ENCODE data around the gene PPL.
"Not testable (repeated sequence)": the region's sequence is repeated elsewhere in the genome, so short reads cannot be mapped to it uniquely, and the experiment has no call there.

The PPL gene

GRCh38 chr16:4933871-4934395 is 3.0 kb downstream of the PPL start:
- no peak for DNase-seq (ENCODE audit: low read depth, low spot score)

- no peak for DNase-seq (ENCODE audit: low read depth, low spot score)
These were observed 3.5 kb downstream of the PPL start for GRCh38 chr16:4933433-4933832.

GRCh38 chr16:4931381-4931780 is 5.6 kb downstream of the PPL start:
- DNase-seq (ENCODE audit: low read depth, low spot score): no peak

GRCh38 chr16:4929619-4930018 is 7.3 kb downstream of the PPL start:
- not testable (repeated sequence) for DNase-seq (ENCODE audit: low read depth, low spot score)

- no peak for DNase-seq (ENCODE audit: low read depth, low spot score)
These were observed 8.7 kb downstream of the PPL start for GRCh38 chr16:4928227-4928626.

- DNase-seq (ENCODE audit: low read depth, low spot score): no peak
These were observed 9.3 kb downstream of the PPL start for GRCh38 chr16:4927661-4928060.

- DNase-seq (ENCODE audit: low read depth, low spot score): no peak
These were observed 10.0 kb downstream of the PPL start for GRCh38 chr16:4926928-4927327.

GRCh38 chr16:4925791-4926190 is 11.2 kb downstream of the PPL start:
- DNase-seq (ENCODE audit: low read depth, low spot score): no peak

- no peak for DNase-seq (ENCODE audit: low read depth, low spot score)
These were observed 11.7 kb downstream of the PPL start for GRCh38 chr16:4925293-4925607.

- peak; percentile 68 for DNase-seq (ENCODE audit: low read depth, low spot score)
These were observed 12.2 kb downstream of the PPL start for GRCh38 chr16:4924593-4925292.

- DNase-seq (ENCODE audit: low read depth, low spot score): no peak
These were observed 13.1 kb downstream of the PPL start for GRCh38 chr16:4923853-4924252.

GRCh38 chr16:4922721-4923342 is 14.1 kb downstream of the PPL start:
- DNase-seq (ENCODE audit: low read depth, low spot score): no peak

GRCh38 chr16:4920826-4921225 is 16.1 kb downstream of the PPL start:
- DNase-seq (ENCODE audit: low read depth, low spot score): no peak

- DNase-seq (ENCODE audit: low read depth, low spot score): no peak
These were observed 18.1 kb downstream of the PPL start for GRCh38 chr16:4918781-4919251.

GRCh38 chr16:4917117-4917516 is 19.8 kb downstream of the PPL start:
- DNase-seq (ENCODE audit: low read depth, low spot score): no peak

GRCh38 chr16:4915226-4915761 is 21.7 kb downstream of the PPL start:
- DNase-seq (ENCODE audit: low read depth, low spot score): no peak

- DNase-seq (ENCODE audit: low read depth, low spot score): no peak
These were observed 22.3 kb downstream of the PPL start for GRCh38 chr16:4914528-4915225.

GRCh38 chr16:4913774-4914525 is 23.0 kb downstream of the PPL start:
- DNase-seq (ENCODE audit: low read depth, low spot score): no peak

- DNase-seq (ENCODE audit: low read depth, low spot score): no peak
These were observed 23.7 kb downstream of the PPL start for GRCh38 chr16:4913130-4913773.

- DNase-seq (ENCODE audit: low read depth, low spot score): no peak
These were observed 25.0 kb downstream of the PPL start for GRCh38 chr16:4911970-4912386.

- DNase-seq (ENCODE audit: low read depth, low spot score): no peak
These were observed 26.1 kb downstream of the PPL start for GRCh38 chr16:4910828-4911227.
